HEK293 (cell line): ENCODE results near the gene LGALS12.

Source experiments
- CTCF ChIA-PET: fragments of 350-600 bp; formaldehyde crosslinking; extraction: SDS; loops from one replicate; lab custom pipeline; 2021; ENCODE audit warnings: antibody characterized with exemption; lab: Yijun Ruan, JAX
- POLR2A ChIA-PET: fragments of 300-600 bp; formaldehyde crosslinking; extraction: SDS; loops from one replicate; lab custom pipeline; 2020; ENCODE audit warnings: antibody characterized with exemption, inconsistent platforms; lab: Yijun Ruan, JAX
- H3K27ac ChIP-seq: fragments of 200-500 bp; sonication (Bioruptor generic); 2 replicates; pipeline ENCODE4 v1.5.1; 2014; ENCODE audit warnings: low read depth, low read length, control low read depth, inconsistent platforms; ENCODE audit errors: extremely low read depth
- H3K36me3 ChIP-seq, 2 experiments: fragments of 200-500 bp in 1 of 2; sonication (Bioruptor generic) in 1 of 2; 1 replicate in 1 of 2; 2 replicates in 1 of 2; pipeline ENCODE4 v1.5.1; 2014 to 2017; ENCODE audit warnings: inconsistent platforms in 2 of 2, low read length in 2 of 2; ENCODE audit not compliant: control insufficient read depth in 2 of 2, insufficient read depth in 1 of 2
- H3K4me1 ChIP-seq: fragments of 200-500 bp; sonication (Bioruptor generic); 2 replicates; pipeline ENCODE4 v1.5.1; 2014; ENCODE audit warnings: mild to moderate bottlenecking, low read length, inconsistent platforms; ENCODE audit not compliant: control insufficient read depth, insufficient read depth
- H3K4me3 ChIP-seq: 2 replicates; pipeline ENCODE4 v1.5.1; 2011; ENCODE audit warnings: low read depth, mild to moderate bottlenecking, control low read depth, low read length, moderate library complexity
- H3K9me3 ChIP-seq: fragments of 200-500 bp; sonication (Bioruptor generic); 2 replicates; pipeline ENCODE4 v1.5.1; 2014; ENCODE audit warnings: low read depth, low read length, inconsistent platforms; ENCODE audit not compliant: control insufficient read depth, insufficient read depth
- GLIS1 ChIP-seq: fragments of 450-650 bp; formaldehyde crosslinking; IDR thresholded peaks from 2 replicates; pipeline ENCODE4 v1.5.1; 2016; ENCODE audit warnings: missing biosample characterization, missing genetic modification characterization
- KLF17 ChIP-seq: fragments of 450-650 bp; formaldehyde crosslinking; IDR thresholded peaks from 2 replicates; pipeline ENCODE4 v1.5.1; 2016; ENCODE audit warnings: missing biosample characterization, missing genetic modification characterization
- SCRT2 ChIP-seq: fragments of 450-650 bp; formaldehyde crosslinking; IDR thresholded peaks from 2 replicates; pipeline ENCODE4 v1.5.1; 2016; ENCODE audit warnings: missing biosample characterization, missing genetic modification characterization
- TRIM28 ChIP-seq: IDR thresholded peaks from 2 replicates; pipeline ENCODE4 v1.6.1; 2011; ENCODE audit warnings: low read length, control low read depth, borderline replicate concordance
- TSHZ1 ChIP-seq: fragments of 450-650 bp; formaldehyde crosslinking; IDR thresholded peaks from 2 replicates; pipeline ENCODE4 v1.5.1; 2016; ENCODE audit warnings: missing biosample characterization, missing genetic modification characterization, borderline replicate concordance
- ZNF223 ChIP-seq: fragments of 450-650 bp; formaldehyde crosslinking; IDR thresholded peaks from 2 replicates; pipeline ENCODE4 v1.5.1; 2016; ENCODE audit warnings: missing biosample characterization, missing genetic modification characterization
- ZNF311 ChIP-seq: fragments of 450-650 bp; formaldehyde crosslinking; IDR thresholded peaks from 2 replicates; pipeline ENCODE4 v1.5.1; 2017; ENCODE audit warnings: missing biosample characterization, missing genetic modification characterization, borderline replicate concordance
- ZNF324 ChIP-seq: fragments of 450-650 bp; formaldehyde crosslinking; IDR thresholded peaks from 2 replicates; pipeline ENCODE4 v1.5.1; 2016; ENCODE audit warnings: missing biosample characterization, missing genetic modification characterization
- ZNF394 ChIP-seq: fragments of 450-650 bp; formaldehyde crosslinking; IDR thresholded peaks from 2 replicates; pipeline ENCODE4 v1.5.1; 2016; ENCODE audit warnings: missing biosample characterization, missing genetic modification characterization, mild to moderate bottlenecking, moderate library complexity, borderline replicate concordance
- ZNF426 ChIP-seq: fragments of 450-650 bp; formaldehyde crosslinking; IDR thresholded peaks from 2 replicates; pipeline ENCODE4 v1.5.1; 2017; ENCODE audit warnings: missing biosample characterization, missing genetic modification characterization, mild to moderate bottlenecking, inconsistent platforms, moderate library complexity
- ZNF529 ChIP-seq: fragments of 450-650 bp; formaldehyde crosslinking; IDR thresholded peaks from 2 replicates; pipeline ENCODE4 v1.5.1; 2017; ENCODE audit warnings: missing genetic modification characterization, missing biosample characterization; ENCODE audit not compliant: insufficient replicate concordance
- ZNF530 ChIP-seq: fragments of 450-650 bp; formaldehyde crosslinking; IDR thresholded peaks from 2 replicates; pipeline ENCODE4 v1.5.1; 2016; ENCODE audit warnings: low read depth, missing biosample characterization, missing genetic modification characterization
- ZNF571 ChIP-seq: fragments of 450-650 bp; formaldehyde crosslinking; IDR thresholded peaks from 2 replicates; pipeline ENCODE4 v1.5.0; 2017; ENCODE audit warnings: missing biosample characterization, missing genetic modification characterization
- ZNF596 ChIP-seq: fragments of 450-650 bp; IDR thresholded peaks from 2 replicates; pipeline ENCODE4 v1.5.0; 2018; ENCODE audit warnings: missing biosample characterization, mild to moderate bottlenecking, missing genetic modification characterization, moderate library complexity
- ZNF645 ChIP-seq: fragments of 450-650 bp; formaldehyde crosslinking; IDR thresholded peaks from 2 replicates; pipeline ENCODE4; 2016; ENCODE audit warnings: missing biosample characterization, missing genetic modification characterization
- ZNF76 ChIP-seq: fragments of 450-650 bp; formaldehyde crosslinking; IDR thresholded peaks from 2 replicates; pipeline ENCODE4; 2016; ENCODE audit warnings: low read depth, missing biosample characterization, missing genetic modification characterization, borderline replicate concordance
- ZXDB ChIP-seq: fragments of 450-650 bp; formaldehyde crosslinking; IDR thresholded peaks from 2 replicates; pipeline ENCODE4 v1.5.1; 2016; ENCODE audit warnings: missing biosample characterization, missing genetic modification characterization
- TF ChIP-seq, protein P1 (sequence below): fragments of 450-650 bp; formaldehyde crosslinking; IDR thresholded peaks from 2 replicates; pipeline ENCODE4 v1.5.1; 2017; ENCODE audit warnings: missing biosample characterization, missing genetic modification characterization
- TF ChIP-seq, protein P2 (sequence below): fragments of 450-650 bp; formaldehyde crosslinking; IDR thresholded peaks from 2 replicates; pipeline ENCODE4 v1.5.1; 2016; ENCODE audit warnings: missing biosample characterization, missing genetic modification characterization

The LGALS12 gene

GRCh38 chr11:63510360-63511047 is 4.6 kb downstream of the LGALS12 start (continued):
- TF ChIP-seq, protein P1, sequence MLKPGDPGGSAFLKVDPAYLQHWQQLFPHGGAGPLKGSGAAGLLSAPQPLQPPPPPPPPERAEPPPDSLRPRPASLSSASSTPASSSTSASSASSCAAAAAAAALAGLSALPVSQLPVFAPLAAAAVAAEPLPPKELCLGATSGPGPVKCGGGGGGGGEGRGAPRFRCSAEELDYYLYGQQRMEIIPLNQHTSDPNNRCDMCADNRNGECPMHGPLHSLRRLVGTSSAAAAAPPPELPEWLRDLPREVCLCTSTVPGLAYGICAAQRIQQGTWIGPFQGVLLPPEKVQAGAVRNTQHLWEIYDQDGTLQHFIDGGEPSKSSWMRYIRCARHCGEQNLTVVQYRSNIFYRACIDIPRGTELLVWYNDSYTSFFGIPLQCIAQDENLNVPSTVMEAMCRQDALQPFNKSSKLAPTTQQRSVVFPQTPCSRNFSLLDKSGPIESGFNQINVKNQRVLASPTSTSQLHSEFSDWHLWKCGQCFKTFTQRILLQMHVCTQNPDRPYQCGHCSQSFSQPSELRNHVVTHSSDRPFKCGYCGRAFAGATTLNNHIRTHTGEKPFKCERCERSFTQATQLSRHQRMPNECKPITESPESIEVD: no peak
- TF ChIP-seq ZNF529 (no peak), ZNF596 (no peak), ZNF311 (tag by site-specific recombination) (no peak), TRIM28 (no peak), ZNF530 (tag by site-specific recombination) (no peak), ZNF324 (tag by site-specific recombination) (no peak), ZNF223 (tag by site-specific recombination) (no peak), GLIS1 (no peak), TSHZ1 (no peak)
- TF ChIP-seq, protein P2, sequence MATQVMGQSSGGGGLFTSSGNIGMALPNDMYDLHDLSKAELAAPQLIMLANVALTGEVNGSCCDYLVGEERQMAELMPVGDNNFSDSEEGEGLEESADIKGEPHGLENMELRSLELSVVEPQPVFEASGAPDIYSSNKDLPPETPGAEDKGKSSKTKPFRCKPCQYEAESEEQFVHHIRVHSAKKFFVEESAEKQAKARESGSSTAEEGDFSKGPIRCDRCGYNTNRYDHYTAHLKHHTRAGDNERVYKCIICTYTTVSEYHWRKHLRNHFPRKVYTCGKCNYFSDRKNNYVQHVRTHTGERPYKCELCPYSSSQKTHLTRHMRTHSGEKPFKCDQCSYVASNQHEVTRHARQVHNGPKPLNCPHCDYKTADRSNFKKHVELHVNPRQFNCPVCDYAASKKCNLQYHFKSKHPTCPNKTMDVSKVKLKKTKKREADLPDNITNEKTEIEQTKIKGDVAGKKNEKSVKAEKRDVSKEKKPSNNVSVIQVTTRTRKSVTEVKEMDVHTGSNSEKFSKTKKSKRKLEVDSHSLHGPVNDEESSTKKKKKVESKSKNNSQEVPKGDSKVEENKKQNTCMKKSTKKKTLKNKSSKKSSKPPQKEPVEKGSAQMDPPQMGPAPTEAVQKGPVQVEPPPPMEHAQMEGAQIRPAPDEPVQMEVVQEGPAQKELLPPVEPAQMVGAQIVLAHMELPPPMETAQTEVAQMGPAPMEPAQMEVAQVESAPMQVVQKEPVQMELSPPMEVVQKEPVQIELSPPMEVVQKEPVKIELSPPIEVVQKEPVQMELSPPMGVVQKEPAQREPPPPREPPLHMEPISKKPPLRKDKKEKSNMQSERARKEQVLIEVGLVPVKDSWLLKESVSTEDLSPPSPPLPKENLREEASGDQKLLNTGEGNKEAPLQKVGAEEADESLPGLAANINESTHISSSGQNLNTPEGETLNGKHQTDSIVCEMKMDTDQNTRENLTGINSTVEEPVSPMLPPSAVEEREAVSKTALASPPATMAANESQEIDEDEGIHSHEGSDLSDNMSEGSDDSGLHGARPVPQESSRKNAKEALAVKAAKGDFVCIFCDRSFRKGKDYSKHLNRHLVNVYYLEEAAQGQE (tag by site-specific recombination): no peak

DNA sequence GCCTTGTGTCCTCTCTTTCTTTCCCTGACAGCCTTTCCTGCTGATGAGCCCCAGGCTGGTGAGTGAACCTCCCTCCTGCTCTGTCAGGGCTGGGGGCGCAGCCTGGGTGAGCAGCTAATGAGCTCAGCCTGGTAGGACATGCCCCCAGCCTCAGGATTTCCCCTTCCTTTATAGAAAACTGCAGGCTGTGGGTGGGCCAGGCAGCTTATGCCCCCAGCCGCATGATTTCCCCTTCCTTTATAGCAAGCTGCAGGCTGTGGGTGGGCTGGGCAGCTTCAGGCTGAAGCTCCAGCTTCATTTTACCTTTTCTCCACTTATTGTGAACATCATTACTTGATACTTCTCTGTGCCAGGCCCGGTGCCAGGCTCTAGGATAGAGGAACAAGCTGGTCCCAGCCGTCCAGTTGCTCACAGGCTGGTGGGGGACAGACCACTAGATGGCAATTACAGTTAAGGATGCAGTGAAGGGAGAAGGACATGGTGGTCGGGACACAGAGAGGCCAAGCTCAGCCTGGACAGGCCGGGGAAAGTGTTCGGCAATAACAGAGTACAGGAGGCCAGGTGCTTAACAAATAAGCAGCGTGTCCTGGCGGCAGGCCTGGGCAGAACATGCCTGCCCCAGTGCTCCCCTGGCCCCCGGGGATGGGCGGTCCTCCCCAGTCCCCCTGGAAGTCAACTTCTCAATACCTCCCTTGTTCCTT is 5.3 kb downstream of the LGALS12 start:
- Histone ChIP-seq H3K27ac (no peak overlapping the region), H3K4me3 (no peak overlapping the region), H3K4me1 (no peaks in the 10 kb centered on the region), H3K9me3 (no peaks in the 10 kb centered on the region), H3K36me3 (no peaks in the 10 kb centered on the region)
- ChIA-PET POLR2A (no interaction called here), CTCF (no interaction called here)
- TF ChIP-seq ZNF645 (tag by site-specific recombination): no peak
- no peak for TF ChIP-seq SCRT2 (tag by site-specific recombination)
- no peak for TF ChIP-seq ZNF426 (tag by site-specific recombination)
- TF ChIP-seq ZNF571 (tag by site-specific recombination): no peak
- TF ChIP-seq ZNF76 (tag by site-specific recombination): no peak
- TF ChIP-seq ZNF394 (tag by site-specific recombination): no peak
- no peak for TF ChIP-seq TSHZ1
- TF ChIP-seq KLF17 (tag by site-specific recombination): no peak
- no peak for TF ChIP-seq ZXDB (tag by site-specific recombination)
